Measurements from ENCODE around the gene SPOCK1. TPM values are rescaled to one million over a fixed set of nuclear protein-coding genes. Genes with fewer than 3 reads are reported as not detected.
A peak's percentile ranks its signal among the peaks of the same experiment; 100 is the strongest.

SPOCK1 gene
- total RNA-seq, 1 experiment from 2014 or later = 23.9 TPM

- Histone ChIP-seq H3K4me3 (no peak overlapping the region), H2AFZ (0 out of 2 replicates have a peak overlapping the region, but pooled peaks have one; percentile 29), H3K79me2 (ENCODE audit: low read depth) (no peaks in the 10 kb centered on the region), H3K27me3 (ENCODE audit: insufficient read depth, low read depth) (no peaks in the 10 kb centered on the region), H3K4me1 (replicated peaks; ENCODE audit: insufficient read depth) (peaks cover 52% of the 10 kb centered on the region), H3K4me2 (no peak overlapping the region), H4K20me1 (ENCODE audit: insufficient read depth) (no peaks in the 10 kb centered on the region), H3K9me2 (ENCODE audit: insufficient read depth) (no peaks in the 10 kb centered on the region), H3K27ac (no peak overlapping the region), H3K9me3 (ENCODE audit: insufficient read depth, low read depth) (no peaks in the 10 kb centered on the region; the same call in 1 of the 2 replicates), H3F3A (ENCODE audit: insufficient read depth, low read depth) (peaks cover 17% of the 10 kb centered on the region), H3K36me3 (ENCODE audit: low read depth) (no peaks in the 10 kb centered on the region)
- POLR2A ChIA-PET (ENCODE audit: unreplicated experiment) = interaction anchor here (0.5 to 0.6 kb wide), 2 partner anchors 14 to 442 kb away, joined by 3 to 6 read pairs; no protein-coding TSS in a partner anchor
- BruUV-seq (replicated peaks) = no TSS peak
- TF ChIP-seq EZH2 (IDR thresholded peaks at IDR 0.05; ENCODE audit: low read depth) = no peak
- intact Hi-C loops (cut with micrococcal nuclease; ENCODE audit: unreplicated experiment) = loop anchor here (5.0 kb wide), 1 partner anchor 85 kb away; no protein-coding TSS in a partner anchor
- CTCF ChIA-PET = interaction anchor here (0.8 kb wide), 1 partner anchor 83 kb away, joined by 6 read pairs; no protein-coding TSS in a partner anchor
- DNase-seq = no peak
Measured at GRCh38 chr5:137236849-137237507, 262.1 kb downstream of the SPOCK1 start.

DNA sequence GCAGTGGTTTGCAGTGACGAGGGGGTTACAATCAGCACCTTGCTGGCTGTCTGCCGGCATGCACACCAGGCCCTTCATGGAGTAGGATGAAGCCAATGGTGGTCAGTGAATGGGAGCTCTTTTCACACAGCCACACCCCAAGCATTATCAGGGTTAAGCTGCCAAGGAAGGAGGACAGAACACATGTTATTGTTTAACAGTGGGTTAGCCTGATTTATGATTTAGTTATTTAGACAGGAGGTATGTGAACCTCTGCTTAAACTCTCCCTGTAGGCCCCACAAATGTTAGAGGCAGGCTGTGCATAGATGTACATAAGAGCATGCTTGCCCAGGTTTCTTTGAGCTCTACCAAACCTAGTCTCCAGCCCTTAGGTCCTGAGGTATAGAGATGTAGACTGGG, 262.9 kb downstream of the SPOCK1 start:
- H3K4me3 ChIP-seq = no peak overlapping the region
- H2AFZ ChIP-seq = no peak overlapping the region; the same call in 1 of the 2 replicates
- H3F3A ChIP-seq (ENCODE audit: insufficient read depth, low read depth) = peaks cover 17% of the 10 kb centered on the region
- BruUV-seq (replicated peaks) = no TSS peak
- TF ChIP-seq EZH2 (IDR thresholded peaks at IDR 0.05; ENCODE audit: low read depth) = no peak
- TF ChIP-seq, protein P1, sequence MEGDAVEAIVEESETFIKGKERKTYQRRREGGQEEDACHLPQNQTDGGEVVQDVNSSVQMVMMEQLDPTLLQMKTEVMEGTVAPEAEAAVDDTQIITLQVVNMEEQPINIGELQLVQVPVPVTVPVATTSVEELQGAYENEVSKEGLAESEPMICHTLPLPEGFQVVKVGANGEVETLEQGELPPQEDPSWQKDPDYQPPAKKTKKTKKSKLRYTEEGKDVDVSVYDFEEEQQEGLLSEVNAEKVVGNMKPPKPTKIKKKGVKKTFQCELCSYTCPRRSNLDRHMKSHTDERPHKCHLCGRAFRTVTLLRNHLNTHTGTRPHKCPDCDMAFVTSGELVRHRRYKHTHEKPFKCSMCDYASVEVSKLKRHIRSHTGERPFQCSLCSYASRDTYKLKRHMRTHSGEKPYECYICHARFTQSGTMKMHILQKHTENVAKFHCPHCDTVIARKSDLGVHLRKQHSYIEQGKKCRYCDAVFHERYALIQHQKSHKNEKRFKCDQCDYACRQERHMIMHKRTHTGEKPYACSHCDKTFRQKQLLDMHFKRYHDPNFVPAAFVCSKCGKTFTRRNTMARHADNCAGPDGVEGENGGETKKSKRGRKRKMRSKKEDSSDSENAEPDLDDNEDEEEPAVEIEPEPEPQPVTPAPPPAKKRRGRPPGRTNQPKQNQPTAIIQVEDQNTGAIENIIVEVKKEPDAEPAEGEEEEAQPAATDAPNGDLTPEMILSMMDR (conservative IDR thresholded peaks at IDR 0.05) = no peak
- POLR2A ChIA-PET (ENCODE audit: unreplicated experiment) = interaction anchor here (0.5 kb wide), 1 partner anchor 14 kb away, joined by 3 read pairs; no protein-coding TSS in a partner anchor
- CTCF ChIA-PET = interaction anchor here (0.8 kb wide), 1 partner anchor 84 kb away, joined by 6 read pairs; no protein-coding TSS in a partner anchor
- H3K79me2 ChIP-seq (ENCODE audit: low read depth) = no peaks in the 10 kb centered on the region
- H3K4me1 ChIP-seq (replicated peaks; ENCODE audit: insufficient read depth) = peaks cover 56% of the 10 kb centered on the region
- H3K27me3 ChIP-seq (ENCODE audit: insufficient read depth, low read depth) = no peaks in the 10 kb centered on the region
- H3K4me2 ChIP-seq = peak overlapping the region; percentile 70; the same call in 1 of the 2 replicates
- no peaks in the 10 kb centered on the region; the same call in 1 of the 2 replicates for H3K9me3 ChIP-seq (ENCODE audit: insufficient read depth, low read depth)
- H3K9me2 ChIP-seq (ENCODE audit: insufficient read depth) = no peaks in the 10 kb centered on the region
- no peaks in the 10 kb centered on the region for H3K36me3 ChIP-seq (ENCODE audit: low read depth)
- DNase-seq = no peak
- no peaks in the 10 kb centered on the region for H4K20me1 ChIP-seq (ENCODE audit: insufficient read depth)
- no peak overlapping the region for H3K27ac ChIP-seq
- intact Hi-C loops (cut with micrococcal nuclease; ENCODE audit: unreplicated experiment) = loop anchor here (5.0 kb wide), 1 partner anchor 86 kb away; no protein-coding TSS in a partner anchor

DNA sequence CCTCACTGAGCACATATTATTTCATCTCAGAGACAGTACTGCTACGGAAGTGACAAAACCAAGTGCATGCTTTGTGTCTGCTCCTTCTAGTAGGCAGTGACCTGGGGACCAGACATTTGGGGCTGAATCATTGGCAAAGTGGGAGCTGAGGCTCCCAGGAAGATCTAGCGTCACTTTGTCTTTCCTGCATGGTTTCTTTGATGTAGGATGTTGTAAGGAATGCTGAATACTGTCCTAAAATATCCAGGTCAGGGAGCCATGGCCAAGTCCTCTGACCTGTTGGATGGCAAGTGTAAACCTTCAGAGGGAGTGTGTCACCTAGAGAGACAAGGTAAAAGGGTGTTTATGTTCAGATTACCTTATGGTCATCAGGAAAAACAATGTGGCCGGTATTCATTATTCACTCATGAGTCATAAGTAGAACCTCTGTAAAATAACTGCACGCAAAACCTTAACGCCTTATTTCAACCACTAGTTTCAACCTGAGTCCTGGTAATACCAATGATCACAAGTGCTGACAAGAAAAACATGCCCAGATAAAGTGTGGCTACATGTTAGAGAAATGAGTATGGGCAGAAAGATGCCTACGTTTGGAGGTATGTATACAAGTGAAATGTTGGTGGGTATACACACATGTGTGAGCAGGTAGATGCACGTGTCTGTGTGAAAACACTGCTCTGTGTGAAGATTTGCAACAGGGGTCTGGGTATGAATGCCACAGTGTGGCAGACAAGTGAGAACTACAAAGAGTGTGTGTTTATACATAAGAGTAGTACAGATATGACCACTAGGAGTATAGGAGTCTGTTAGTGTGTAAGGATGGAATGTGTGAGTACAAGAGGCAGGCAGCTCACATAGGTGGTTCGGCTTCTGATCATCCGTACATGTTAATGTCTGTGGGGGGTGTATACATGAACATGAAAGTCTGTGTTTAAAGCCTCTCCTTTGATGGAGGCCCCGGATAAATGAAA, 263.9 kb downstream of the SPOCK1 start:
- POLR2A ChIA-PET (ENCODE audit: unreplicated experiment) = no interaction called here
- peaks cover 57% of the 10 kb centered on the region for H3K4me1 ChIP-seq (replicated peaks; ENCODE audit: insufficient read depth)

More for the DNA sequence above, 263.9 kb downstream of the SPOCK1 start:
- Histone ChIP-seq H3F3A (ENCODE audit: insufficient read depth, low read depth) (peaks cover 17% of the 10 kb centered on the region), H3K36me3 (ENCODE audit: low read depth) (no peaks in the 10 kb centered on the region), H3K4me2 (peak overlapping the region; percentile 70), H3K9me2 (ENCODE audit: insufficient read depth) (no peaks in the 10 kb centered on the region), H3K27me3 (ENCODE audit: insufficient read depth, low read depth) (no peaks in the 10 kb centered on the region), H4K20me1 (ENCODE audit: insufficient read depth) (no peaks in the 10 kb centered on the region), H2AFZ (no peak overlapping the region), H3K27ac (peak overlapping the region; percentile 81), H3K79me2 (ENCODE audit: low read depth) (no peaks in the 10 kb centered on the region), H3K4me3 (0 out of 2 replicates have a peak overlapping the region, but pooled peaks have one; percentile 12), H3K9me3 (ENCODE audit: insufficient read depth, low read depth) (no peaks in the 10 kb centered on the region; the same call in 1 of the 2 replicates)
- DNase-seq = peak; percentile 58 to 98
- TF ChIP-seq EZH2 (IDR thresholded peaks at IDR 0.05; ENCODE audit: low read depth) = no peak
- TF ChIP-seq, protein P1 (conservative IDR thresholded peaks at IDR 0.05) = no peak
- intact Hi-C loops (cut with micrococcal nuclease; ENCODE audit: unreplicated experiment) = loop anchor here (1.0 to 5.0 kb wide), 4 partner anchors 17 to 157 kb away; no protein-coding TSS in a partner anchor
- no TSS peak for BruUV-seq (replicated peaks)
- CTCF ChIA-PET = interaction anchor here (0.6 kb wide), 1 partner anchor 374 kb away, joined by 3 read pairs; no protein-coding TSS in a partner anchor

Measured in PC-9 (cell line).